ENCODE measurements around the gene EBPL. TPM values are rescaled to one million over a fixed set of nuclear protein-coding genes. Genes with fewer than 3 reads are reported as not detected.

EBPL gene
- total RNA-seq, 1 donor from 2014 or later: 82.9 TPM

DNA sequence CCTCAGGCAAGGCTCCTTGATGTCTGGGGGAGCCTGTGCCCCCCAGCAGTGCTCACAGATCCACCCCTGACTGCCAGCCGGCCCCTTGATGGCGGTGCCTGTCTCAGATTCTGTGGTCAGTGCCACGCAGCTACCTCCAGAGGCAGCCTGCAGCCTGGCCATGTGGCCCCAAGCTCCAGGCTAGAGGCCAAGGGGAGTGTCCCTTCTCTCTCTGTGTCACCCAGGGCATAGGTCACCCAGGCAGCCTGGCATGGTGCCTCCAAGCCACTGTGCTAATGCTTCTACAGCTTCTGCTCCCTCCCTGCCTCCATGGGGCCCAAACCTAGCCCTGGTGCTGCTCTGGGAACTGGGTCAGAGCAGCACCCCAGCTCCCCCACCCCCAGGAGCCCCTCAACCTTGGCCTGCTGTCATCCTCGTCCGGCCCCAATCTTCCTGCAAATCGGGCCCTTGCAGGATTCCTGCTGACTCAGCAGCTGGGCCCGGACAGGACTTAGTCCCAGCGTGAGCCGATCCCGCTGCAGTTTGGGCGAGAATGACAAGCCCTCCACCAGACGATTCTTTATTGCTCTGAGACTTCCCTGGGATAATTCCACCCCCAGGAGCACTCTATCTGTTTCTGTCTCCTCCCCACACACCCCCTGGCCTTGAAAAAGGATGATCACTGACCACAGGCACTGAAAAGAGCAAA lies 65.8 kb downstream of the EBPL start:
- peaks cover 5% of the 10 kb centered on the region for H3K4me1 ChIP-seq
- Mint-ChIP-seq H3K36me3 (no peaks in the 10 kb centered on the region), H3K9me3 (no peaks in the 10 kb centered on the region), H3K27ac (peak overlapping the region; percentile 48), H3K4me1 (peaks cover 13% of the 10 kb centered on the region), H3K4me3 (no peak overlapping the region), H3K27me3 (ENCODE audit: insufficient read depth, low read depth) (peaks cover 9% of the 10 kb centered on the region)
- H3K36me3 ChIP-seq: no peaks in the 10 kb centered on the region
- no peak overlapping the region for H3K27ac ChIP-seq
- no peak overlapping the region for H3K9ac ChIP-seq
- no peaks in the 10 kb centered on the region for H3F3A ChIP-seq (ENCODE audit: low read depth)
- no peaks in the 10 kb centered on the region for H3K9me3 ChIP-seq (ENCODE audit: low read depth)
- H3K79me2 ChIP-seq (ENCODE audit: low read depth): no peaks in the 10 kb centered on the region
- H3K27me3 ChIP-seq: no peaks in the 10 kb centered on the region
- H3K4me2 ChIP-seq: no peak overlapping the region
- no peak for DNase-seq (ENCODE audit: low spot score)
- no peak overlapping the region for H2AFZ ChIP-seq (replicated peaks)
- no peak for TF ChIP-seq EZH2 (IDR thresholded peaks at IDR 0.05)
- no peak for TF ChIP-seq EZH2phosphoT487 (IDR thresholded peaks at IDR 0.05)
- TF ChIP-seq, protein P1, sequence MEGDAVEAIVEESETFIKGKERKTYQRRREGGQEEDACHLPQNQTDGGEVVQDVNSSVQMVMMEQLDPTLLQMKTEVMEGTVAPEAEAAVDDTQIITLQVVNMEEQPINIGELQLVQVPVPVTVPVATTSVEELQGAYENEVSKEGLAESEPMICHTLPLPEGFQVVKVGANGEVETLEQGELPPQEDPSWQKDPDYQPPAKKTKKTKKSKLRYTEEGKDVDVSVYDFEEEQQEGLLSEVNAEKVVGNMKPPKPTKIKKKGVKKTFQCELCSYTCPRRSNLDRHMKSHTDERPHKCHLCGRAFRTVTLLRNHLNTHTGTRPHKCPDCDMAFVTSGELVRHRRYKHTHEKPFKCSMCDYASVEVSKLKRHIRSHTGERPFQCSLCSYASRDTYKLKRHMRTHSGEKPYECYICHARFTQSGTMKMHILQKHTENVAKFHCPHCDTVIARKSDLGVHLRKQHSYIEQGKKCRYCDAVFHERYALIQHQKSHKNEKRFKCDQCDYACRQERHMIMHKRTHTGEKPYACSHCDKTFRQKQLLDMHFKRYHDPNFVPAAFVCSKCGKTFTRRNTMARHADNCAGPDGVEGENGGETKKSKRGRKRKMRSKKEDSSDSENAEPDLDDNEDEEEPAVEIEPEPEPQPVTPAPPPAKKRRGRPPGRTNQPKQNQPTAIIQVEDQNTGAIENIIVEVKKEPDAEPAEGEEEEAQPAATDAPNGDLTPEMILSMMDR (IDR thresholded peaks at IDR 0.05): no peak
- H3K4me3 ChIP-seq: no peak overlapping the region
- no peaks in the 10 kb centered on the region for H4K20me1 ChIP-seq (ENCODE audit: low read depth)

DNA sequence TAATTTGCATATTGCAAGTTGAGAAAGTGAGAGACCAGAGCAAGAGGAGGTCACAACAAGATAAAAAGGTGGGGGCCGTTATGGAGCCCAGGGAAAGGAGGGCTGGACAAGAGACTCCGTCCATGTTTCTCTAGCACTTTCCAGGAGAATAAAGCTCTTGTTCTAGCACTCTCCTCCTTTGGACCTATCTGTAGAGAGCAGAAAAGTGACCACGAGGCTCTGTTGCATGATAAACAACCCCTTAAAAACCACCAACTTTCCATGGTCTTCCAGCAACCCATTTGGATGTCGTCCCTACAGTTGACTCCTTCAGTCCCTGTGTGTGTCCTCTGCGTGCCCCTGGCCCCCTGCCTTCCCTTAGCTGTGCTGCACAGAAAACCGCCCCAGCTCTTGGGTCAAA lies 67.1 kb downstream of the EBPL start:
- Histone ChIP-seq H2AFZ (replicated peaks) (no peak overlapping the region), H3K27ac (no peak overlapping the region), H4K20me1 (ENCODE audit: low read depth) (no peaks in the 10 kb centered on the region), H3F3A (ENCODE audit: low read depth) (no peaks in the 10 kb centered on the region), H3K4me1 (peaks cover 5% of the 10 kb centered on the region), H3K9me3 (ENCODE audit: low read depth) (no peaks in the 10 kb centered on the region), H3K36me3 (no peaks in the 10 kb centered on the region), H3K79me2 (ENCODE audit: low read depth) (no peaks in the 10 kb centered on the region), H3K4me3 (no peak overlapping the region), H3K9ac (no peak overlapping the region), H3K27me3 (no peaks in the 10 kb centered on the region), H3K4me2 (no peak overlapping the region)
- Mint-ChIP-seq H3K4me3 (no peak overlapping the region), H3K4me1 (peaks cover 13% of the 10 kb centered on the region), H3K9me3 (no peaks in the 10 kb centered on the region), H3K27ac (no peak overlapping the region), H3K27me3 (ENCODE audit: insufficient read depth, low read depth) (peaks cover 9% of the 10 kb centered on the region), H3K36me3 (no peaks in the 10 kb centered on the region)
- TF ChIP-seq EZH2phosphoT487 (IDR thresholded peaks at IDR 0.05): no peak
- TF ChIP-seq EZH2 (IDR thresholded peaks at IDR 0.05): no peak
- TF ChIP-seq, protein P1 (IDR thresholded peaks at IDR 0.05): no peak
- no peak for DNase-seq (ENCODE audit: low spot score)

GRCh38 chr13:49622174-49622946 lies 68.9 kb downstream of the EBPL start:
- no peaks in the 10 kb centered on the region for H3K36me3 Mint-ChIP-seq
- no peak for DNase-seq (ENCODE audit: low spot score)

More at GRCh38 chr13:49622174-49622946, 68.9 kb downstream of the EBPL start:
- Histone ChIP-seq H3K9ac (no peak overlapping the region), H4K20me1 (ENCODE audit: low read depth) (no peaks in the 10 kb centered on the region), H2AFZ (replicated peaks) (no peak overlapping the region), H3K27ac (no peak overlapping the region), H3K36me3 (no peaks in the 10 kb centered on the region), H3K4me2 (no peak overlapping the region), H3K27me3 (no peaks in the 10 kb centered on the region), H3K4me1 (peaks cover 6% of the 10 kb centered on the region), H3F3A (ENCODE audit: low read depth) (no peaks in the 10 kb centered on the region), H3K79me2 (ENCODE audit: low read depth) (no peaks in the 10 kb centered on the region), H3K9me3 (ENCODE audit: low read depth) (no peaks in the 10 kb centered on the region), H3K4me3 (no peak overlapping the region)
- Mint-ChIP-seq H3K9me3 (no peaks in the 10 kb centered on the region), H3K27ac (no peak overlapping the region), H3K4me1 (peaks cover 15% of the 10 kb centered on the region), H3K27me3 (ENCODE audit: insufficient read depth, low read depth) (peaks cover 5% of the 10 kb centered on the region), H3K4me3 (no peak overlapping the region)
- TF ChIP-seq, protein P1 (IDR thresholded peaks at IDR 0.05): no peak
- TF ChIP-seq EZH2phosphoT487 (IDR thresholded peaks at IDR 0.05) (no peak), EZH2 (IDR thresholded peaks at IDR 0.05) (no peak)

Data from neural progenitor cell (in vitro differentiated cells).